ENCODE measurements around the gene DBX1.

DNA sequence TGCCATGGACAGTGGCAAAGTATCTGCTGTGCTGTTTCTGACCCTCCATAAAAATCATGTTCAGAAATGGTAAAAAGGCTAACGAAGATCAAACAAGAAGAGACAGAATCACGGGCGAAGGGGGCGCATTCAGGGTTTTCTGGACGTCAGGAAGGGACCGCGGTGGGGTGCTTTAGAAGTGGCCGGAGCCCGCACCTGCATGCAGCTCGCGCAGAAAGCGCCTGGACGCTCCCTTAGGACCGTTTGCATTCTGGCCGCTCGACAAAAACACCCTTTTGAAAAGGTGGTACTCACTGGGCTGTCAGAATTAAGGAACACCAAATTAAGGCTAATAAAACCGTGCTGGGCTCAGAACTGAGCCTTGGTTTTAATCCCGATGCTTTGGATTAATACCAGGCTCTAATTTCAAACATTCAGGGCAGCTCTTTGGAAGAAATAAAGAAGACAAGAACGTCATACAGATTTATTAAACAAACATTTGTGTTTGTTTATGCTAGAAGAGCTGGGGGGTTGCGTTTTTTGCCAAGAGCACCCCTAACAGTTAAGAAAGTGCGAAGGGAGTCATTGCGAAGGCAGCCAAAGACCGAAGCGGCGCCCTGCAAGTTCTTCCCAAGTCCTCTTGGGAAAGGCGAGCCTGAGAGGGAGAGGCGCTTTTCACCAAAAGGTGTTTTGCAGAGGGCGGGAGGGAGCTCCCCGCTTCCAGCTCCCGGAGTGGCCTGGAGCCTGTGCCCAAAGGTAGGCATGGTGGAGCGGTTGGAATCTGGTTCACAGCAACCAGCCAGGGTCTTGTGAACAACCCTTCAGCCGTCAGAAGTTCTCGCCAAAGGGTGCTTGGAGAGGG is 47.7 kb upstream of the DBX1 start:
- TF ChIP-seq, protein P1, sequence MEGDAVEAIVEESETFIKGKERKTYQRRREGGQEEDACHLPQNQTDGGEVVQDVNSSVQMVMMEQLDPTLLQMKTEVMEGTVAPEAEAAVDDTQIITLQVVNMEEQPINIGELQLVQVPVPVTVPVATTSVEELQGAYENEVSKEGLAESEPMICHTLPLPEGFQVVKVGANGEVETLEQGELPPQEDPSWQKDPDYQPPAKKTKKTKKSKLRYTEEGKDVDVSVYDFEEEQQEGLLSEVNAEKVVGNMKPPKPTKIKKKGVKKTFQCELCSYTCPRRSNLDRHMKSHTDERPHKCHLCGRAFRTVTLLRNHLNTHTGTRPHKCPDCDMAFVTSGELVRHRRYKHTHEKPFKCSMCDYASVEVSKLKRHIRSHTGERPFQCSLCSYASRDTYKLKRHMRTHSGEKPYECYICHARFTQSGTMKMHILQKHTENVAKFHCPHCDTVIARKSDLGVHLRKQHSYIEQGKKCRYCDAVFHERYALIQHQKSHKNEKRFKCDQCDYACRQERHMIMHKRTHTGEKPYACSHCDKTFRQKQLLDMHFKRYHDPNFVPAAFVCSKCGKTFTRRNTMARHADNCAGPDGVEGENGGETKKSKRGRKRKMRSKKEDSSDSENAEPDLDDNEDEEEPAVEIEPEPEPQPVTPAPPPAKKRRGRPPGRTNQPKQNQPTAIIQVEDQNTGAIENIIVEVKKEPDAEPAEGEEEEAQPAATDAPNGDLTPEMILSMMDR (IDR thresholded peaks at IDR 0.05; ENCODE audit: low read depth, low read length), result no peak
- TF ChIP-seq EZH2phosphoT487 (IDR thresholded peaks at IDR 0.05; ENCODE audit: low read depth), result no peak

All from OCI-LY3 (cell line).